H1 (cell line): Measurements from ENCODE around the gene ZNF669.

Source experiments
- EZH2 ChIP-seq: fragments of 200-600 bp; sonication (generic); IDR thresholded peaks from 2 replicates; pipeline ENCODE4 v1.7.1; 2012; ENCODE audit warnings: low read depth, mild to moderate bottlenecking, moderate library complexity, low read length, inconsistent platforms; ENCODE audit not compliant: severe bottlenecking
- HDAC2 ChIP-seq, 2 experiments: fragments of 300-600 bp in 1 of 2; sonication (generic) in 1 of 2; IDR thresholded peaks; 2 replicates each; pipeline ENCODE4 v1.6.1; 2011 to 2012; ENCODE audit warnings: low read depth in 2 of 2, low read length in 2 of 2, mild to moderate bottlenecking in 2 of 2, moderate library complexity in 2 of 2, borderline replicate concordance in 1 of 2, inconsistent platforms in 1 of 2
- JUND ChIP-seq: IDR thresholded peaks from 2 replicates; pipeline ENCODE4 v1.6.1; 2011; ENCODE audit warnings: mild to moderate bottlenecking, improper control_type of control experiment, low read length
- KDM1A ChIP-seq: fragments of 200-600, 300-600 bp; sonication (generic); IDR thresholded peaks from 2 replicates; pipeline ENCODE4 v1.7.1; 2016; ENCODE audit warnings: mild to moderate bottlenecking, low read length, borderline replicate concordance
- MAFK ChIP-seq: IDR thresholded peaks from 2 replicates; pipeline ENCODE4 v1.6.1; 2012; ENCODE audit warnings: low read depth, mild to moderate bottlenecking, improper control_type of control experiment, low read length
- POLR2A ChIP-seq, 2 experiments: IDR thresholded peaks; 1 replicate in 1 of 2; 2 replicates in 1 of 2; pipeline ENCODE4 v1.6.1; 2011; ENCODE audit warnings: low read depth in 2 of 2, low read length in 2 of 2, mild to moderate bottlenecking in 2 of 2; ENCODE audit errors: control extremely low read depth in 1 of 2
- POLR2AphosphoS5 ChIP-seq: IDR thresholded peaks from 2 replicates; pipeline ENCODE4 v1.6.1; 2011; ENCODE audit warnings: low read depth, low read length
- RXRA ChIP-seq: IDR thresholded peaks from 2 replicates; pipeline ENCODE4 v1.6.1; 2011; ENCODE audit warnings: low read depth, mild to moderate bottlenecking, low read length, moderate library complexity; ENCODE audit not compliant: insufficient read depth
- SIN3A ChIP-seq, 2 experiments: IDR thresholded peaks in 1 of 2; conservative IDR thresholded peaks in 1 of 2; 2 replicates each; pipeline ENCODE4 v1.6.1; 2011 to 2012; ENCODE audit warnings: low read length in 2 of 2, improper control_type of control experiment in 1 of 2, low read depth in 1 of 2, mild to moderate bottlenecking in 1 of 2
- SRF ChIP-seq: IDR thresholded peaks from 2 replicates; pipeline ENCODE4 v1.6.1; 2011; ENCODE audit warnings: mild to moderate bottlenecking, low read depth, low read length, moderate library complexity
- TF ChIP-seq, protein P1 (sequence below), 3 experiments: IDR thresholded peaks; 1 replicate in 2 of 3; 2 replicates in 1 of 3; pipeline versions ENCODE4 v1.5.1 to v1.6.1; 2011; ENCODE audit warnings: low read length in 3 of 3, mild to moderate bottlenecking in 3 of 3, inconsistent platforms in 2 of 3, low read depth in 1 of 3, moderate library complexity in 1 of 3; ENCODE audit not compliant: insufficient read depth in 1 of 3; ENCODE audit errors: control extremely low read depth in 1 of 3
- TF ChIP-seq, protein P2 (sequence below): IDR thresholded peaks from 2 replicates; pipeline ENCODE4 v1.6.1; 2012; ENCODE audit warnings: inconsistent platforms
- TF ChIP-seq, protein P3 (sequence below): fragments of 300-600 bp; sonication (generic); IDR thresholded peaks from 2 replicates; pipeline ENCODE4 v1.7.1; 2012; ENCODE audit warnings: low read length, moderate library complexity, mild to moderate bottlenecking, inconsistent platforms; ENCODE audit not compliant: insufficient replicate concordance

DNA sequence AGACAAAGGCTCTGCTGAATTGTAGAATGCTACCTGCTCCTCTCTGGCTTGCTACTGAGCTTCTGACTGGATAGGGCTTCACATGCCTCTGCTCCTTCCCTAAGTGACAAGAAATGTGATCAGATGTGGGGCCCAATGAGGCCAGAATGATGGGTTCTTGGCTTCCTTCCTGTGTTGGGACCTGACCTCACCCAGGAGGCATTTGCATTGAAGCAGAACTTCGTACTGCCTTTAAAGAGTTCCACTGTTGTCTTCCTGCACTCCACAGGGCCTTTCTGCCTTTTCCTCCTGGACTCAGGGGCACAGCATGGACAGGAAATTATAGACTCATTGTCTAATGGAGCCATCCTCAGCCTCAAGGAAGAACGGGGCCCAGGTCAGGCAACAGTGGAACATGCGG is 39.9 kb downstream of the ZNF669 start:
- TF ChIP-seq, protein P1, sequence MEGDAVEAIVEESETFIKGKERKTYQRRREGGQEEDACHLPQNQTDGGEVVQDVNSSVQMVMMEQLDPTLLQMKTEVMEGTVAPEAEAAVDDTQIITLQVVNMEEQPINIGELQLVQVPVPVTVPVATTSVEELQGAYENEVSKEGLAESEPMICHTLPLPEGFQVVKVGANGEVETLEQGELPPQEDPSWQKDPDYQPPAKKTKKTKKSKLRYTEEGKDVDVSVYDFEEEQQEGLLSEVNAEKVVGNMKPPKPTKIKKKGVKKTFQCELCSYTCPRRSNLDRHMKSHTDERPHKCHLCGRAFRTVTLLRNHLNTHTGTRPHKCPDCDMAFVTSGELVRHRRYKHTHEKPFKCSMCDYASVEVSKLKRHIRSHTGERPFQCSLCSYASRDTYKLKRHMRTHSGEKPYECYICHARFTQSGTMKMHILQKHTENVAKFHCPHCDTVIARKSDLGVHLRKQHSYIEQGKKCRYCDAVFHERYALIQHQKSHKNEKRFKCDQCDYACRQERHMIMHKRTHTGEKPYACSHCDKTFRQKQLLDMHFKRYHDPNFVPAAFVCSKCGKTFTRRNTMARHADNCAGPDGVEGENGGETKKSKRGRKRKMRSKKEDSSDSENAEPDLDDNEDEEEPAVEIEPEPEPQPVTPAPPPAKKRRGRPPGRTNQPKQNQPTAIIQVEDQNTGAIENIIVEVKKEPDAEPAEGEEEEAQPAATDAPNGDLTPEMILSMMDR (IDR thresholded peaks at IDR 0.05; ENCODE audit: control extremely low read depth in 1 of 3, insufficient read depth in 1 of 3, low read depth in 1 of 3, low read length in 3 of 3) = no peak
- no peak for TF ChIP-seq HDAC2 (IDR thresholded peaks at IDR 0.05; ENCODE audit: borderline replicate concordance in 1 of 2, low read depth in 2 of 2, low read length in 2 of 2)
- no peak for TF ChIP-seq POLR2A (IDR thresholded peaks at IDR 0.05; ENCODE audit: control extremely low read depth in 1 of 2, low read depth in 2 of 2, low read length in 2 of 2)
- no peak for TF ChIP-seq MAFK
- TF ChIP-seq, protein P2, sequence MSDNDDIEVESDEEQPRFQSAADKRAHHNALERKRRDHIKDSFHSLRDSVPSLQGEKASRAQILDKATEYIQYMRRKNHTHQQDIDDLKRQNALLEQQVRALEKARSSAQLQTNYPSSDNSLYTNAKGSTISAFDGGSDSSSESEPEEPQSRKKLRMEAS = no peak
- TF ChIP-seq, protein P3, sequence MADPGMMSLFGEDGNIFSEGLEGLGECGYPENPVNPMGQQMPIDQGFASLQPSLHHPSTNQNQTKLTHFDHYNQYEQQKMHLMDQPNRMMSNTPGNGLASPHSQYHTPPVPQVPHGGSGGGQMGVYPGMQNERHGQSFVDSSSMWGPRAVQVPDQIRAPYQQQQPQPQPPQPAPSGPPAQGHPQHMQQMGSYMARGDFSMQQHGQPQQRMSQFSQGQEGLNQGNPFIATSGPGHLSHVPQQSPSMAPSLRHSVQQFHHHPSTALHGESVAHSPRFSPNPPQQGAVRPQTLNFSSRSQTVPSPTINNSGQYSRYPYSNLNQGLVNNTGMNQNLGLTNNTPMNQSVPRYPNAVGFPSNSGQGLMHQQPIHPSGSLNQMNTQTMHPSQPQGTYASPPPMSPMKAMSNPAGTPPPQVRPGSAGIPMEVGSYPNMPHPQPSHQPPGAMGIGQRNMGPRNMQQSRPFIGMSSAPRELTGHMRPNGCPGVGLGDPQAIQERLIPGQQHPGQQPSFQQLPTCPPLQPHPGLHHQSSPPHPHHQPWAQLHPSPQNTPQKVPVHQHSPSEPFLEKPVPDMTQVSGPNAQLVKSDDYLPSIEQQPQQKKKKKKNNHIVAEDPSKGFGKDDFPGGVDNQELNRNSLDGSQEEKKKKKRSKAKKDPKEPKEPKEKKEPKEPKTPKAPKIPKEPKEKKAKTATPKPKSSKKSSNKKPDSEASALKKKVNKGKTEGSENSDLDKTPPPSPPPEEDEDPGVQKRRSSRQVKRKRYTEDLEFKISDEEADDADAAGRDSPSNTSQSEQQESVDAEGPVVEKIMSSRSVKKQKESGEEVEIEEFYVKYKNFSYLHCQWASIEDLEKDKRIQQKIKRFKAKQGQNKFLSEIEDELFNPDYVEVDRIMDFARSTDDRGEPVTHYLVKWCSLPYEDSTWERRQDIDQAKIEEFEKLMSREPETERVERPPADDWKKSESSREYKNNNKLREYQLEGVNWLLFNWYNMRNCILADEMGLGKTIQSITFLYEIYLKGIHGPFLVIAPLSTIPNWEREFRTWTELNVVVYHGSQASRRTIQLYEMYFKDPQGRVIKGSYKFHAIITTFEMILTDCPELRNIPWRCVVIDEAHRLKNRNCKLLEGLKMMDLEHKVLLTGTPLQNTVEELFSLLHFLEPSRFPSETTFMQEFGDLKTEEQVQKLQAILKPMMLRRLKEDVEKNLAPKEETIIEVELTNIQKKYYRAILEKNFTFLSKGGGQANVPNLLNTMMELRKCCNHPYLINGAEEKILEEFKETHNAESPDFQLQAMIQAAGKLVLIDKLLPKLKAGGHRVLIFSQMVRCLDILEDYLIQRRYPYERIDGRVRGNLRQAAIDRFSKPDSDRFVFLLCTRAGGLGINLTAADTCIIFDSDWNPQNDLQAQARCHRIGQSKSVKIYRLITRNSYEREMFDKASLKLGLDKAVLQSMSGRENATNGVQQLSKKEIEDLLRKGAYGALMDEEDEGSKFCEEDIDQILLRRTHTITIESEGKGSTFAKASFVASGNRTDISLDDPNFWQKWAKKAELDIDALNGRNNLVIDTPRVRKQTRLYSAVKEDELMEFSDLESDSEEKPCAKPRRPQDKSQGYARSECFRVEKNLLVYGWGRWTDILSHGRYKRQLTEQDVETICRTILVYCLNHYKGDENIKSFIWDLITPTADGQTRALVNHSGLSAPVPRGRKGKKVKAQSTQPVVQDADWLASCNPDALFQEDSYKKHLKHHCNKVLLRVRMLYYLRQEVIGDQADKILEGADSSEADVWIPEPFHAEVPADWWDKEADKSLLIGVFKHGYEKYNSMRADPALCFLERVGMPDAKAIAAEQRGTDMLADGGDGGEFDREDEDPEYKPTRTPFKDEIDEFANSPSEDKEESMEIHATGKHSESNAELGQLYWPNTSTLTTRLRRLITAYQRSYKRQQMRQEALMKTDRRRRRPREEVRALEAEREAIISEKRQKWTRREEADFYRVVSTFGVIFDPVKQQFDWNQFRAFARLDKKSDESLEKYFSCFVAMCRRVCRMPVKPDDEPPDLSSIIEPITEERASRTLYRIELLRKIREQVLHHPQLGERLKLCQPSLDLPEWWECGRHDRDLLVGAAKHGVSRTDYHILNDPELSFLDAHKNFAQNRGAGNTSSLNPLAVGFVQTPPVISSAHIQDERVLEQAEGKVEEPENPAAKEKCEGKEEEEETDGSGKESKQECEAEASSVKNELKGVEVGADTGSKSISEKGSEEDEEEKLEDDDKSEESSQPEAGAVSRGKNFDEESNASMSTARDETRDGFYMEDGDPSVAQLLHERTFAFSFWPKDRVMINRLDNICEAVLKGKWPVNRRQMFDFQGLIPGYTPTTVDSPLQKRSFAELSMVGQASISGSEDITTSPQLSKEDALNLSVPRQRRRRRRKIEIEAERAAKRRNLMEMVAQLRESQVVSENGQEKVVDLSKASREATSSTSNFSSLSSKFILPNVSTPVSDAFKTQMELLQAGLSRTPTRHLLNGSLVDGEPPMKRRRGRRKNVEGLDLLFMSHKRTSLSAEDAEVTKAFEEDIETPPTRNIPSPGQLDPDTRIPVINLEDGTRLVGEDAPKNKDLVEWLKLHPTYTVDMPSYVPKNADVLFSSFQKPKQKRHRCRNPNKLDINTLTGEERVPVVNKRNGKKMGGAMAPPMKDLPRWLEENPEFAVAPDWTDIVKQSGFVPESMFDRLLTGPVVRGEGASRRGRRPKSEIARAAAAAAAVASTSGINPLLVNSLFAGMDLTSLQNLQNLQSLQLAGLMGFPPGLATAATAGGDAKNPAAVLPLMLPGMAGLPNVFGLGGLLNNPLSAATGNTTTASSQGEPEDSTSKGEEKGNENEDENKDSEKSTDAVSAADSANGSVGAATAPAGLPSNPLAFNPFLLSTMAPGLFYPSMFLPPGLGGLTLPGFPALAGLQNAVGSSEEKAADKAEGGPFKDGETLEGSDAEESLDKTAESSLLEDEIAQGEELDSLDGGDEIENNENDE = no peak
- no peak for TF ChIP-seq EZH2
- TF ChIP-seq JUND = no peak
- no peak for TF ChIP-seq POLR2AphosphoS5
- TF ChIP-seq KDM1A = no peak
- no peak for TF ChIP-seq SIN3A (conservative IDR thresholded peaks at IDR 0.05 in 1 of 2, IDR thresholded peaks at IDR 0.05 in 1 of 2; ENCODE audit: low read depth in 1 of 2, low read length in 2 of 2)
- no peak for TF ChIP-seq SRF
- no peak for TF ChIP-seq RXRA
